HG02938 (cell line): ENCODE measurements around the gene RAB39B.
"Not testable (repeated sequence)": the region's sequence is repeated elsewhere in the genome, so short reads cannot be mapped to it uniquely, and the experiment has no call there.

Source experiments
- ATAC-seq: cut with Tn5 transposase; IDR thresholded peaks from one replicate; pipeline ENCODE4 v1.9.1; 2021; ENCODE audit warnings: mild to moderate bottlenecking, moderate library complexity; ENCODE audit not compliant: unreplicated experiment

Gene RAB39B, protein sequence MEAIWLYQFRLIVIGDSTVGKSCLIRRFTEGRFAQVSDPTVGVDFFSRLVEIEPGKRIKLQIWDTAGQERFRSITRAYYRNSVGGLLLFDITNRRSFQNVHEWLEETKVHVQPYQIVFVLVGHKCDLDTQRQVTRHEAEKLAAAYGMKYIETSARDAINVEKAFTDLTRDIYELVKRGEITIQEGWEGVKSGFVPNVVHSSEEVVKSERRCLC

DNA sequence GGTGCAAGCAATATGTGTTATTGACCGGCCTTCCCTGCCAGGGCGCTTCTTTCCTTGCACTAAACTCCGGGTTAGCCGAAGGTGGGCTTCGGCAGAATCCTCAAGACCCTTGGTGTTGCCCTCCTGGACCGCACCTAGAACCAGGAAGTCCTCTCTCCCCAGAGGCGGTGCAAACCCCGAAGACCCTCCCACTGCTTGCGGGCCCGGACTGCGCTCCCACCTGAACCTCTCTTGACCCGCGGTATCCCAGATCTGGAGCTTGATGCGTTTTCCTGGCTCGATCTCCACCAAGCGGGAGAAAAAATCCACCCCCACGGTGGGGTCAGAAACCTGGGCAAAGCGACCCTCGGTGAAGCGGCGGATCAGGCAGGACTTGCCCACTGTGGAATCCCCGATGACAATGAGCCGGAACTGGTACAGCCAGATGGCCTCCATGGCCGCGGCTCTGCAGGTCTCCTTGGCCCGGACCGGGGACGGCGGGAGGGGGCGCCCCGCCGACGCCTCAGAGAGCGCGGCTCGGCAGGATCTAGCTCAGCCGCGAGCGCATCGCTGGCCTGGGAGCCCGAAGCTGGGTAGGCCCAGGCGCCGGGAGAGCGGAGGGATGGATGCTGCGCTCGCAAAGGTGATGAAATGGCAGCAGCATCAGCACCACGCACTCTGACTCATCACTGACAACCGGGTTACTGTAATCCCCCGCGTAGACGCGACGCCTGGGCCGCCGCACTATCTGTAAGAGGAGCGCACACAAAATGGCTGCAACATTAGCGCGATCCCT is at the start of gene RAB39B:
Gene RAB39B (minus strand): TSS at position 638 of the 775 bp plus-strand sequence. CDS start 203 bp downstream, at position 435.
- peak; percentile 96 for ATAC-seq

DNA sequence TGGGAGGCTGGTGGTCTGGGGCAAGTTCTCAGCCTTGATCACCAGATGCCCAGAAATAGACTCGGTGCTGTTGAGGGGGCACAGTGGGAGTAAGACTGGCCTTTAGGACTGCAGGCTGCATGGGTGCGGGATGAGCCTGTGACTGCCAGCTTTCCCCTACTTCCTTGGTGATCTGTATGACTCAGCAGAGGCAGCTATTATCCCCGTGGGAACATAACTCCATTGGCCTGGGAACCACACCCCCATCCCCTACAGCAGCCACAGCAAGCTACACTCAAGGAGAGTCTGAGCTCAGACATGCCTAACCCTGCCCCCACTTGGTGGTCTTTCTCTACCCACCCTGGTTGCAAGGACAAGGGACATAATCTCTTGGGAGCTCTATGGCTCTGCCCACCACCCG is 49.5 kb upstream of the RAB39B start:
- ATAC-seq = no peak

- ATAC-seq = no peak
Measured at GRCh38 chrX:155293771-155294170, 29.5 kb upstream of the RAB39B start.

- ATAC-seq = no peak
Measured at GRCh38 chrX:155279873-155280272, 15.6 kb upstream of the RAB39B start.

- no peak for ATAC-seq
Measured at GRCh38 chrX:155270969-155271368, 6.7 kb upstream of the RAB39B start.

- not testable (repeated sequence) for ATAC-seq
Measured at GRCh38 chrX:155267995-155268394, 3.7 kb upstream of the RAB39B start.

GRCh38 chrX:155266439-155266838 is 2.1 kb upstream of the RAB39B start:
- ATAC-seq = no peak

DNA sequence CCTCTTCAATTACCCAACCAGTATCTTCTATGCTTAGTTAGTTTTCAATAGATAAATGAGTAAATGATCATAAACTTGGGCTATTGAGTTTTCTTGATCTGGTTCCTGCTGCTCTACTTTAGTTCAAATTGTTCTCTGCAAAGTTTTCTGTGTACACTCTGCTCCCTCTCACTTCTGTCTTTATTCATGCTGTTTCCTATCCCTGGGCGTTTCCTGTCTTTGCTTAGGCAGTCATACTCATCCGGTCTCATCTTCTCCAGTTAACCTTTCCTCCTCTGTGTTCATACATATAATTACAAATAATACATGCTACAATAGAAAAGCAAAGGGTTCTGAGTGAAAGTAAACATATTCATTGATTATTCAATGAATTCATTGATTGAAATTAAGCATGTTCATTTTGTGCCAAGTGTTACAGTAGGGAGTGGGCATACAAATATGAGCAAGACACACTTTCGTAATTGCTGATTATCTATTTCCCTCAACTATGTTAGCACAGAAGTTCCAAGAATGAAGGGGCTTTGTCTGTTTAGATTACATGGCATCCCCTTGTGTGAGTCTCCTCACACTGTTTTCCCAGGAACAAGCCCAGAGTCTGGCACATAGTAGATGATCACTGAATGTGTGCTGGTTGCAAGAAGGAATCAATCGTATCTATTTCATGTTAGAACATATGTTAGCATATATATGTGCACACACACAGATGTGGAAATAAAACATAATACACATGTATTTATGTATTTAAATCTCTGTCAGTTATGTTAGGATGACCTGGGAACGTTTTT is 1.1 kb downstream of the RAB39B start:
- no peak for ATAC-seq

- no peak for ATAC-seq
Measured at GRCh38 chrX:155259752-155260151, 4.5 kb downstream of the RAB39B start.

- ATAC-seq = no peak
Measured at GRCh38 chrX:155251391-155251790, 12.9 kb downstream of the RAB39B start.

GRCh38 chrX:155247497-155247896 is 16.8 kb downstream of the RAB39B start:
- ATAC-seq = no peak

DNA sequence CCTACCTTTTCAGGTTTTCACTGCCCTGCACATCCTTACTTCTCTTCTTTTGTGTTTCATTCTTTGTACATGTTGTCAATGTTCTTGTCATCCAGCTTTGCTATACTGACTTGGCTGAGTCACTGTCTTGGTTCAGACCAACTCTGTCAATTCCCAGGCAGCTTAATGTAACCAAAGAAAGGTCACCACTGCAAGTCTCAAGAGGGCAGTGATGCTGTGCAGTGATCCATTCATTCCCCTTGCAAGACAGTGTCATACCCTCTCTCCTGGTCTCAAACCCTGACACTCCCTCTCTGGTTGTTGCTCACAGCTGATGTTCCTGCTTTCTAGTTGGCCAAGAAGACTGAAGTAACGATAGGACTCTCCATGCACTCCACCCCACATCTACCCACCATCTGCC is 17.5 kb downstream of the RAB39B start:
- ATAC-seq = no peak

DNA sequence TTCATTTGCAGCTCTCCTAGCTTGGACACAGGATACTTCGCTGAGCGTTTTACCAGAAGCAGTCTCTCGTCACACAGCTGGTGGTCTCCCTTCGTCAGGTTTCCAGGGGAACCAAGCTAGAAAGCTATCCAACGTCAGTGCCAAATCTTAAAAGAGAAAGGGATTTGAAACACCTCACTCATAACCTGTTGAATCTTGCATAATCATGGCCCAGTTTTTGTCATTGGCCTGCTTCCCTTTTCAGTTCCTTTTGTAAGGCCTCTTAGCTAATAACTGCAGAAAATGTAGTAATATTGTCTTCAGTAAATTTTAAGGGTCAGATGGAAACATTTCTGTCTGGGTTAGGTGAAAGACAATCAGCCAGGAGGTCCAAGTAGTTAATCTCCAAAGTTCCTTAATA is 22.0 kb downstream of the RAB39B start:
- ATAC-seq = no peak

- ATAC-seq = no peak
Measured at GRCh38 chrX:155237719-155238118, 26.6 kb downstream of the RAB39B start.

DNA sequence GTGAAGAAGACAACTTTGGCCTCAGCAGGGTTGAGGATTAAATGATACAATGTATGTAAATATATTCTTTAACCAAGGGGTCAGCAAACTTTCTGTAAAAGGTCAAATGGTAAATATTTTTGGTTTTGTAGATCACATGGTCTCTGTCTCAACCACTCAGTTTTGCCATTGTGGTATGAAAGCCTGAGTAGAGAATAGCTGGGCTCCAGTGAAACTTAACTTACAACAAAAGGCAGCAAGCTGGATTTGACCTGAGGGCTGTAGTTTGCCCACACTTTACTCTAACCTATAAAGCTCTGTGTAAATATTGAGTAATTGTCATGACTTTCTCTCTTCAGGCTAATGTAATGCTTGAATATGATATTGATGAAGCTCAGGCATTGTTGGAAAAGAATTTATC is 28.4 kb downstream of the RAB39B start:
- ATAC-seq = no peak

GRCh38 chrX:155231163-155231562 is 33.1 kb downstream of the RAB39B start:
- ATAC-seq = peak; percentile 95

- no peak for ATAC-seq
Measured at GRCh38 chrX:155225774-155226173, 38.5 kb downstream of the RAB39B start.

GRCh38 chrX:155223746-155224145 is 40.5 kb downstream of the RAB39B start:
- not testable (repeated sequence) for ATAC-seq

DNA sequence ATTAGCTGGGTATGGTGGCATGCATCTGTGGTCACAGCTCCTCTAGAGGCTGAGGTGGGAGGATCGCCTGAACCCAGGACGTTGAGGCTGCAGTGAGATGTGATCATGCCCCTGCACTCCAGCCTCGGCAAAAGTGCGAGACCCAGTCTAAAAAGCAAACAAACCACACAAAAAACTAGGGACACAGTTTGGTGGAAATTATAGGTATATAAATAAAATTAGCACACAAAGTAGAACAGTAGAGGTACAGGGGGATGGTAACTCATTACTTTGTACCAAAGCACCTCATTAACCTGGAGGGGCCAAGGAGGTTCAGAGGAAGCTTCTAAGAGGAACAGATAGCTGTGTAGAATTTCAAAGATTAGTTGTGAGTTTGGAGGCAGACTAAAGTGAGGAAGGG is 42.9 kb downstream of the RAB39B start:
- no peak for ATAC-seq

- no peak for ATAC-seq
Measured at GRCh38 chrX:155218777-155219176, 45.5 kb downstream of the RAB39B start.

DNA sequence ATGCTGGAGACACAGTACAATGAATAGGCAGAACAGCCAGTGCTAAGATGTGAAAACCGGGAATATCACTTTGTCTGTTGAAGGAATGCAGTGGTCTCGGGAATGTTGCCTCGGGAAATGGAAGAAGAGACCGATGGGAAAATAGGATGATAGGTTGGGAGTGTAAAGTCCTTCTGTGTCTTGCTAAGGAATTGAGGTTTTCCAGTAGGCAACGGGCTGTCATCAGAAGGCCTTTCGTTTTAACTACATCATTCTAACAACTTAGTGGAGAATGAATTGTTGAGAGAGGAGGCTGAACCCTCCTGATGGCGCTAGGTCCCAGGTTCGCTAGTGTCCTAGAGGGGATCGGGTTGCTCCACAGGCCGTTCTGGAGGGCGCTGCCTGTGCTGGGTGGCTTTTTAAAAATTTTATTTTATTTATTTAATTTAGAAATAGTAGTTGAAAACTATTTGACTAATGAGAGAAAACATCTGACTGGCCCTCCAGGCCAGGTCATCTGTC is 47.3 kb downstream of the RAB39B start:
- ATAC-seq = no peak
